Liver (tissue), 9 donors: ENCODE data around the gene PRSS56. TPM values are rescaled to one million over a fixed set of nuclear protein-coding genes. Genes with fewer than 3 reads are reported as not detected.

Experiments
- DNase-seq: peaks from one replicate; pipeline ENCODE4 v3.0.0-alpha.2; 2017; ENCODE audit warnings: low spot score
- H3K27ac ChIP-seq, 2 donors: one replicate each; pipeline ENCODE4 v1.7.0; 2013; ENCODE audit warnings: inconsistent platforms in 2 of 2, low read length in 2 of 2, control low read depth in 1 of 2, low read depth in 1 of 2, mild to moderate bottlenecking in 1 of 2
- H3K27me3 ChIP-seq, 4 donors: one replicate each; pipeline versions ENCODE4 v1.6.1 to v1.7.0; 2013; ENCODE audit warnings: low read length in 3 of 4, inconsistent platforms in 1 of 4, mild to moderate bottlenecking in 1 of 4, moderate library complexity in 1 of 4; ENCODE audit not compliant: control insufficient read depth in 4 of 4, insufficient read depth in 4 of 4
- H3K36me3 ChIP-seq, 4 donors: one replicate each; pipeline versions ENCODE4 v1.6.1 to v1.7.0; 2013; ENCODE audit warnings: low read length in 3 of 4, mild to moderate bottlenecking in 3 of 4, low read depth in 1 of 4, moderate library complexity in 1 of 4; ENCODE audit not compliant: control insufficient read depth in 4 of 4, insufficient read depth in 3 of 4
- H3K4me1 ChIP-seq, 4 donors: one replicate each; pipeline versions ENCODE4 v1.6.1 to v1.7.0; 2013; ENCODE audit warnings: low read length in 3 of 4, mild to moderate bottlenecking in 3 of 4, moderate library complexity in 1 of 4; ENCODE audit not compliant: control insufficient read depth in 4 of 4, insufficient read depth in 4 of 4
- H3K4me3 ChIP-seq, 3 donors: one replicate each; pipeline versions ENCODE4 v1.6.1 to v1.7.0; 2013; ENCODE audit warnings: low read length in 3 of 3, control low read depth in 1 of 3, low read depth in 1 of 3, mild to moderate bottlenecking in 1 of 3
- H3K9ac ChIP-seq, 2 donors: one replicate each; pipeline ENCODE4 v1.7.0; 2013; ENCODE audit warnings: low read length in 2 of 2, mild to moderate bottlenecking in 2 of 2, moderate library complexity in 2 of 2, control low read depth in 1 of 2, low read depth in 1 of 2
- H3K9me3 ChIP-seq, 4 donors: one replicate each; pipeline versions ENCODE4 v1.6.1 to v1.7.0; 2013; ENCODE audit warnings: low read length in 3 of 4; ENCODE audit not compliant: control insufficient read depth in 4 of 4
- FOXA2 ChIP-seq: IDR thresholded peaks from 2 replicates; pipeline ENCODE4 v1.6.1; 2016; ENCODE audit warnings: antibody characterized with exemption
- GABPA ChIP-seq, 2 donors: IDR thresholded peaks in 1 of 2; conservative IDR thresholded peaks in 1 of 2; 2 replicates each; pipeline ENCODE4 v1.6.1; 2016; ENCODE audit warnings: antibody characterized with exemption in 2 of 2, mild to moderate bottlenecking in 1 of 2, moderate library complexity in 1 of 2
- HNF4G ChIP-seq: IDR thresholded peaks from 2 replicates; pipeline ENCODE4 v1.6.1; 2016; ENCODE audit warnings: antibody characterized with exemption
- NR2F2 ChIP-seq: IDR thresholded peaks from 2 replicates; pipeline ENCODE4 v1.6.1; 2016; ENCODE audit warnings: antibody characterized with exemption
- RAD21 ChIP-seq, 2 donors: IDR thresholded peaks; 2 replicates each; pipeline ENCODE4 v1.6.1; 2016; ENCODE audit warnings: antibody characterized with exemption in 2 of 2, mild to moderate bottlenecking in 2 of 2
- SP1 ChIP-seq: IDR thresholded peaks from 2 replicates; pipeline ENCODE4 v1.6.1; 2018; ENCODE audit warnings: antibody characterized with exemption, mild to moderate bottlenecking
- TAF1 ChIP-seq: conservative IDR thresholded peaks from 2 replicates; pipeline ENCODE4 v1.6.1; 2016; ENCODE audit warnings: antibody characterized with exemption, mild to moderate bottlenecking
- YY1 ChIP-seq: IDR thresholded peaks from 2 replicates; pipeline ENCODE4 v1.6.1; 2016; ENCODE audit warnings: antibody characterized with exemption, mild to moderate bottlenecking
- WGBS: extraction: QIAGEN DNeasy Blood & Tissue Kit; methylation state at CpG from one replicate; pipeline ENCODE4 v1.1.7; 2013; 5-methylcytosine and 5-hydroxymethylcytosine counted together
- polyA plus RNA-seq, 2 donors: library from polyadenylated mRNA; stranded (reverse) in 1 of 2; unstranded in 1 of 2; fragments of 200-250 nt in 1 of 2; fragments of >200 nt in 1 of 2; fragmentation: Nextera tagmentation in 1 of 2; extraction: Ambion mirVana in 1 of 2; gene quantifications; one replicate each; pipeline versions ENCODE4 v1.2.1 to v1.2.3, GENCODE V29; 2013 to 2015
- total RNA-seq, 2 donors: library from RNA; depleted of rRNA; stranded (reverse); fragments of >200 nt; gene quantifications; one replicate each; pipeline ENCODE4 v1.2.3, GENCODE V29; 2014
- TF ChIP-seq, protein P1 (sequence below): IDR thresholded peaks from 2 replicates; pipeline ENCODE4 v1.6.1; 2016; ENCODE audit warnings: antibody characterized with exemption
- TF ChIP-seq, protein P2 (sequence below): fragments of 150-350 bp; IDR thresholded peaks from 2 replicates; pipeline ENCODE4 v1.5.1; 2017; ENCODE audit warnings: improper control_type of control experiment, low read depth, low read length; ENCODE audit not compliant: missing input control
- TF ChIP-seq, protein P3 (sequence below): IDR thresholded peaks from 2 replicates; pipeline ENCODE4 v1.6.1; 2016; ENCODE audit warnings: antibody characterized with exemption, mild to moderate bottlenecking
- donor health status: healthy.
- donor health status: healthy.
- donor health status: healthy.
- donor health status: healthy.
- donor health status: healthy.

PRSS56 gene
- total and polyA plus RNA-seq, 4 donors: 0.02 TPM; not detected in 3

DNA sequence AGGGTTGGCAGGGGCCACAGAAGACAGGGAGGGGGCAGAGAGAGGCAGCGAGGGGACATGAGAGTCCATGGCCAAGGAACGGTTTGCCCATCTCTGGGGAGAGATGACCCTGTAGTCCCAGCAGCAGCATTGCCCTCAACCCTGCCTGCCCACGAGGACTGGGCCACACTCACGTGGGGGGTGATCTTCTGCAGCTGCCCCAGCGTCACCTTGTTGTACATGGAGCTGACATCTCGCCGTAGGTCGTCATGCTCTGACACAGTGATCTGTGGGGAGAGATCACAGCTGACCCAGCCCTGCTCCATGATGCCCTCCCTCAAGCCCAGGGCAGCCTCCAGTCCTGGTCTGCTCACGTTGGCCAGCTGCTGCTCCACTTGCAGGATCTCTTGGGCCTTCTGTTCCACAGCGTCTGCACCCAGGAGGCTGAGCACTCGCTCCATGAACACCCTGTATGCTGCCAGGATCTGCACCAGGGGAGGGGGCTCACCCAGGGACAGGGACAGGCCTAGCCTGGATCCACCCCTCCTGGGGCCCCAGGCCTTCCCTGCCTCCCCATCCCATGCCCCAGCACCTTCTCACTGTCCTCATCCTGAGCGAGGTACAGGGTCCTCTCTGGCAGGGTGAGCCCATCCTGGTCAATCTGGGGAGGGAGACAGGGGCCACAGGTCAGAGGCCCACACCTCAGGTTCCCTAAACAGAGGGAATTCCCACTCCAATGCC, 35.4 kb upstream of the PRSS56 start:
- no peak overlapping the region for H3K27ac ChIP-seq
- H3K36me3 ChIP-seq: no peaks in the 10 kb centered on the region
- DNase-seq: no peak
- peaks cover 3 to 23% (median 6%) of the 10 kb centered on the region in 4 donors for H3K4me1 ChIP-seq
- no peak overlapping the region for H3K4me3 ChIP-seq
- 76% methylated on average over 12 of the region's 12 CpGs for WGBS
- no peak overlapping the region for H3K9ac ChIP-seq
- peaks cover 3 to 10% (median 6%) of the 10 kb centered on the region in 4 donors for H3K27me3 ChIP-seq
- no peaks in the 10 kb centered on the region for H3K9me3 ChIP-seq
- TF ChIP-seq, protein P1, sequence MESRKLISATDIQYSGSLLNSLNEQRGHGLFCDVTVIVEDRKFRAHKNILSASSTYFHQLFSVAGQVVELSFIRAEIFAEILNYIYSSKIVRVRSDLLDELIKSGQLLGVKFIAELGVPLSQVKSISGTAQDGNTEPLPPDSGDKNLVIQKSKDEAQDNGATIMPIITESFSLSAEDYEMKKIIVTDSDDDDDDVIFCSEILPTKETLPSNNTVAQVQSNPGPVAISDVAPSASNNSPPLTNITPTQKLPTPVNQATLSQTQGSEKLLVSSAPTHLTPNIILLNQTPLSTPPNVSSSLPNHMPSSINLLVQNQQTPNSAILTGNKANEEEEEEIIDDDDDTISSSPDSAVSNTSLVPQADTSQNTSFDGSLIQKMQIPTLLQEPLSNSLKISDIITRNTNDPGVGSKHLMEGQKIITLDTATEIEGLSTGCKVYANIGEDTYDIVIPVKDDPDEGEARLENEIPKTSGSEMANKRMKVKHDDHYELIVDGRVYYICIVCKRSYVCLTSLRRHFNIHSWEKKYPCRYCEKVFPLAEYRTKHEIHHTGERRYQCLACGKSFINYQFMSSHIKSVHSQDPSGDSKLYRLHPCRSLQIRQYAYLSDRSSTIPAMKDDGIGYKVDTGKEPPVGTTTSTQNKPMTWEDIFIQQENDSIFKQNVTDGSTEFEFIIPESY: no peak
- TF ChIP-seq NR2F2 (no peak), TAF1 (no peak), HNF4G (no peak), FOXA2 (no peak), SP1 (no peak), RAD21 (IDR thresholded peaks at IDR 0.05) (no peak), YY1 (no peak)
- TF ChIP-seq, protein P2, sequence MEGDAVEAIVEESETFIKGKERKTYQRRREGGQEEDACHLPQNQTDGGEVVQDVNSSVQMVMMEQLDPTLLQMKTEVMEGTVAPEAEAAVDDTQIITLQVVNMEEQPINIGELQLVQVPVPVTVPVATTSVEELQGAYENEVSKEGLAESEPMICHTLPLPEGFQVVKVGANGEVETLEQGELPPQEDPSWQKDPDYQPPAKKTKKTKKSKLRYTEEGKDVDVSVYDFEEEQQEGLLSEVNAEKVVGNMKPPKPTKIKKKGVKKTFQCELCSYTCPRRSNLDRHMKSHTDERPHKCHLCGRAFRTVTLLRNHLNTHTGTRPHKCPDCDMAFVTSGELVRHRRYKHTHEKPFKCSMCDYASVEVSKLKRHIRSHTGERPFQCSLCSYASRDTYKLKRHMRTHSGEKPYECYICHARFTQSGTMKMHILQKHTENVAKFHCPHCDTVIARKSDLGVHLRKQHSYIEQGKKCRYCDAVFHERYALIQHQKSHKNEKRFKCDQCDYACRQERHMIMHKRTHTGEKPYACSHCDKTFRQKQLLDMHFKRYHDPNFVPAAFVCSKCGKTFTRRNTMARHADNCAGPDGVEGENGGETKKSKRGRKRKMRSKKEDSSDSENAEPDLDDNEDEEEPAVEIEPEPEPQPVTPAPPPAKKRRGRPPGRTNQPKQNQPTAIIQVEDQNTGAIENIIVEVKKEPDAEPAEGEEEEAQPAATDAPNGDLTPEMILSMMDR: no peak
- TF ChIP-seq, protein P3, sequence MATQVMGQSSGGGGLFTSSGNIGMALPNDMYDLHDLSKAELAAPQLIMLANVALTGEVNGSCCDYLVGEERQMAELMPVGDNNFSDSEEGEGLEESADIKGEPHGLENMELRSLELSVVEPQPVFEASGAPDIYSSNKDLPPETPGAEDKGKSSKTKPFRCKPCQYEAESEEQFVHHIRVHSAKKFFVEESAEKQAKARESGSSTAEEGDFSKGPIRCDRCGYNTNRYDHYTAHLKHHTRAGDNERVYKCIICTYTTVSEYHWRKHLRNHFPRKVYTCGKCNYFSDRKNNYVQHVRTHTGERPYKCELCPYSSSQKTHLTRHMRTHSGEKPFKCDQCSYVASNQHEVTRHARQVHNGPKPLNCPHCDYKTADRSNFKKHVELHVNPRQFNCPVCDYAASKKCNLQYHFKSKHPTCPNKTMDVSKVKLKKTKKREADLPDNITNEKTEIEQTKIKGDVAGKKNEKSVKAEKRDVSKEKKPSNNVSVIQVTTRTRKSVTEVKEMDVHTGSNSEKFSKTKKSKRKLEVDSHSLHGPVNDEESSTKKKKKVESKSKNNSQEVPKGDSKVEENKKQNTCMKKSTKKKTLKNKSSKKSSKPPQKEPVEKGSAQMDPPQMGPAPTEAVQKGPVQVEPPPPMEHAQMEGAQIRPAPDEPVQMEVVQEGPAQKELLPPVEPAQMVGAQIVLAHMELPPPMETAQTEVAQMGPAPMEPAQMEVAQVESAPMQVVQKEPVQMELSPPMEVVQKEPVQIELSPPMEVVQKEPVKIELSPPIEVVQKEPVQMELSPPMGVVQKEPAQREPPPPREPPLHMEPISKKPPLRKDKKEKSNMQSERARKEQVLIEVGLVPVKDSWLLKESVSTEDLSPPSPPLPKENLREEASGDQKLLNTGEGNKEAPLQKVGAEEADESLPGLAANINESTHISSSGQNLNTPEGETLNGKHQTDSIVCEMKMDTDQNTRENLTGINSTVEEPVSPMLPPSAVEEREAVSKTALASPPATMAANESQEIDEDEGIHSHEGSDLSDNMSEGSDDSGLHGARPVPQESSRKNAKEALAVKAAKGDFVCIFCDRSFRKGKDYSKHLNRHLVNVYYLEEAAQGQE: no peak

DNA sequence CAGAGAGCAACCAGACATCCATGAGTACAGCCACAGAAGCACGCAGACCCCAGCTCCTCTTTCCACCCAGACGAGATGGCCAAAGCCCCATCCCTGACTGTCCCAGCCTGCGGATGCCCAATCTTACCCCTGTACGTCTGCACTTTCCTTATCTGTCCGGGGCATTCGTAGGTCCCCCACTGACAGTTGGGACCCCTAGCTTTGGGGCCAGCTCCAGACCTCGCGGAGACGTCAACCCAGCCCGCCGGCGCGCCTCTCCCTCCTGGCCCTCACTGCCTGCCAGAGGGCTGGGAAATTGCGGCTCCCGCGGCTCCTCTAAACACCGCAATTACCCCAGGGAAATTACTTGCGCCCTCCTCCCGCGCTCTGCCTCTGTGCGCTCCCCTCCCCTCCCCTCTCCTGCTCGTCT, 34.8 kb upstream of the PRSS56 start:
- Histone ChIP-seq H3K36me3 (no peaks in the 10 kb centered on the region), H3K27ac (no peak overlapping the region), H3K4me3 (no peak overlapping the region), H3K9me3 (no peaks in the 10 kb centered on the region), H3K9ac (no peak overlapping the region), H3K4me1 (peaks cover 3 to 23% (median 6%) of the 10 kb centered on the region in 4 donors), H3K27me3 (peaks cover 3 to 10% (median 6%) of the 10 kb centered on the region in 4 donors)
- DNase-seq: no peak
- TF ChIP-seq GABPA (IDR thresholded peaks at IDR 0.05 in 1 of 2, conservative IDR thresholded peaks at IDR 0.05 in 1 of 2) (no peak), SP1 (no peak), YY1 (no peak)
- TF ChIP-seq, protein P3: no peak
- 11% methylated on average over 22 of the region's 22 CpGs for WGBS
